HG03280 (cell line): ENCODE measurements around the gene SEMA4A.
A peak's percentile ranks its signal among the peaks of the same experiment; 100 is the strongest.
"Not testable (repeated sequence)": the region's sequence is repeated elsewhere in the genome, so short reads cannot be mapped to it uniquely, and the experiment has no call there.

Source experiments
- ATAC-seq: cut with Tn5 transposase; IDR thresholded peaks from one replicate; pipeline ENCODE4 v1.9.1; 2021; ENCODE audit warnings: mild to moderate bottlenecking, moderate library complexity; ENCODE audit not compliant: unreplicated experiment

The SEMA4A gene

DNA sequence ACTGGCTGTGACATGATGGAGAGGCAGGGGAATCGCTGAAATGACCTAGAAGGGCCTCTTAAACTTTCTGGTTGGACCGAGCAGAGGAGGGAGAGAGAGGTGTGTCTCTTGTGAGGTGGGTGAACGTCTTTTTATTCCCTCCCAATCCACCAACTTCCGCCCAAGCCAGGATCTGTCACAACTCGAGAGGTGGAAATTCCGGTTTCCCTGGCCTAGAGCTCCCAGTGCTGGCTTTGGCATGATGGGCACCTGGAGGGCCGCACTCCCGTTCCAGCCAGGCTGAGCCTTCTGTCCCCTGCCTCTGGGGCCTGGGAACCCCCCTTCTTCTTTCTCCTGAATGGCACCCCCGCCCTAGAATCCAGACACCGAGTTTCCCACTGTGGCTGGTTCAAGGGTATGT lies at the start of gene SEMA4A:
SEMA4A (plus strand) TSS at position 224 of the 400 bp plus-strand sequence. CDS start 994 bp downstream, outside the sequence.
- ATAC-seq = no peak

DNA sequence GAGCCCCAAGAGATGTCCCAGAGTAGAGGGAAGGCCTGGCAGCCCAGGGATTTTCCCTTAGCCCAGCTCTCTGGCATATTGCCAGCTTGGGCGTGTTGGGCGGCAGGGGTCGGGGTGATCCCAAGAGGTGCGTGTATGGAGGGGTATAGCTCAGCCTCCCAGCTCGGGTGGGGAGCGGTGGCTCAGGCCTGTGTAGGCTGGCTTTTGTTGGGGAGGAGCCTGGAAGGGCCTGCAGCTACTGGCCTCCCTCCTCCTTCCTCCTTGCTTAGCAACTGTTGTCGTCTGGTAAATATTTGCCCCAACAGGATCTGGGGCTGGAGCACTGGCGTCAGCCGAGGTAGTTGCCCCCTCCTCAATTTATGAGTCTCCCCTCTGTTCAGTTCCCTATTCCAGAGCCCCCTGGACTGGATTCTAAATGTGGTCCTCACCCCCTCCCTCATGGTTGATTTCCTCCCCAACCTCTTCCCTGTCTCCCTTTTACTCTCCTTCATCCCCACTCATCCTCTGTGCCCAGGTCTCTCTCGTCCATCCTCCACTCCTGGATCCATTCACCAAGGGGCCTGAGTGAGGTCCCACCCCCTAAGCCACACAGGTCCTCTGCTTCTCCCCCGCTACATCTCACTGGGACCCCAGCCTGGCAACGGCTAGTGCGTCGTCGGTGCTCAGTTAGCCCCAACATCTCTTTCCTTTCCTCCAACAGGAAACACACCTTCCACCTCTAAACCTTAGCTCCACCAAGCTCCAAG lies 49.1 kb upstream of the SEMA4A start:
- no peak for ATAC-seq

DNA sequence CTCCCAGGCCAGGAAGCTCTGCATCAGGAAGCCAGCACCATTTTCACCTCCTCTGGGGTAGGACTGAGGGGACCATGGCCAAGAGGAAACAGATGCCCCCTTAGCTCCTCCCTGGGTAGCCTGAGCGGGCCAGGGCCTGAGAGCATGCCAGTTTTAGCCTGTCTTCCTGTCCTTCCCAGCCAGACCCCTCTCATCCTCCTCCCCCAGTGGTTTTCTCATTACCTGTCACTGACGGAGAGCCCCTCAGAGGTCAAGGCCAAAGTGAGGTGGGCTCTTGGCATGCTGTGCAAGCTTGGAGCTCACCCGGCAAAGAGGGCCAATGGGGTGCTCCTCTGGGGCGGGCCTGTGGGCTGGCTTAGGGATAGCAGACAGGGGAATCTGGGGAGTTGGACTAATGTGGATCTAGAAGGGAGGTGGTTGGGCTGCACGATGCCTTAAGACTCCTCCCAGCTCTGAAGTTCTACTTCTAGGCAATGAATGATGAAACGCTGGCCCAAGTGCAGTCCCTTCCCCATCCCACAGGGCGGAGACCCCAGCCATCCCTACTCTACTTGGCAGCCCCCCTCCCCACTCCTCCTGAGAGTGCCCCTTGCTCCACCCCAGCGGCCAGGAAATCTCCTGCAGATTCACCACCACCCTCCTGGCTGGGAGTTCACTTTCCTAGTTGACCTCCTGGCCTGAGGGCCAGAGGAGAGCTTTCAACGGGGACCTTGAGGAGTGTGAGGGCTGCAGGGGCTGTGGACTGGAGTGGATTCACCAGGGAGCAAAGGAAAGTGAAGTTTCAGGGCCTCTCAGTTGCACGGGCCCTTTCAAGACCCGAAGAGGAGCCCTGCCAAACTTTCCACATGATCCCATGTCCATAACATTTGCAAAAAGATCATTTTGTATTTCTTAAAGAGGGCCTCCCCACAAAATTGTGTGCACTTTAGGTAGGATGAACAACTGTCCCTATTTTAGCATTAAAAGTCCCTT lies 48.2 kb upstream of the SEMA4A start:
- ATAC-seq = no peak

DNA sequence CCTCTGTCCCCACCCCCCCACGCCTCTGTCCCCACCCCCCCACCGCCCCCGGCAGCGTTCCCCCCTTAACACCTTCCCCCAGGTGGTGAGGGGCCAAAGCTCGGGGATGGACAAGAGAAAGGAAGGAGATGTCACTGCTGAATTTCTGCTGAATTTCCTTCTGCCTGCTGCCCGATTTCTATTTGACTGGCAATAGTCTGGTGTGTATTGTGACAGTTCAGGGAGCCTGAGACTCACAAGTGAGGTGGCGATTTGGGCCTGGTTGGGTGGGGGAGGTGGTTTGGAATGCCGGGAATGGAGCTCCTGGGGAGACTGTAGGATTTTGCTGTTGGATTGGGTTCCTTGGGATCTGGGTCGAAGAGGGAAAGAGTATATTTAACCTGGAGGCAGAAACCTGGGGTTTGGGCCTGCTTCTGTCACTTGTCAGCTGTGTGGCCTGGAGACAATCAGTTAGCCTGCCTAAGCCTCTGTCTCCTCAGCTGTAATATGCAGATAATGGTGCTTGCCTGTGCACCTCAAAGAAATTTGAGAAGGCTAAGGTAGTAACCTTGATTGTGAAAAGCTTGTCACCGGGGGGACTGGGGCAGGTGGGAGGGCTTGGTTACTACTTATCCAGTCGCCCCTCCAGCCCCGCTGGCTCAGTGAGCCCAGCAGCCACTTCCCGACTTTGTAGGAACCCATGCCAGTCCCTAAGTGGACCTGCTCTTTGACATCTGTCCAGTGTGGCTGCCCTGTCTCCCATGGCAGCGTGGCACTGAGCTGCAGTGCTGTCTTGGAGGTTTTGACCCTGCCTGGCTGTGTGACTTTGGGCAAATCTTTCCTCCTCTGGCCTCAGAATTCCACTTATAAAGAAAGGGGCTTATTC lies 46.5 kb upstream of the SEMA4A start:
- ATAC-seq = no peak

DNA sequence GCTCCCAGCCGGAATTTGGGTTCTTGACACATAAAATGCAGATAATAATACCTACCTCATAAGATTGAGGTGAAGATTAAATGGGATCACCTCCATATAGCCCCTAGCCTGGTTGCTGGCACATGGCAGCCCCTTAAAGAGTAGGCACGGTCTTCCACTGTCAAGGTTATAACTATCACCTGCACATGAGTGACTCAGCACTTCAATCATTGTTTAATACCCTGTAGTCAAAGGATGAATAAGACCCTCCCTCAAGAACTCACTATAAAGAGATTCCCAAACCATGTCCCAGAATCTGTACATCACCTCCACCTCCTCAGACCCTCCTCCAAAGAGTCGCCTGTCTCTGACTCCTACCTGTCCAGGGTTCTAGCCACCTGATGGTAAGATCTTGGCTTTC lies 45.3 kb upstream of the SEMA4A start:
- no peak for ATAC-seq

DNA sequence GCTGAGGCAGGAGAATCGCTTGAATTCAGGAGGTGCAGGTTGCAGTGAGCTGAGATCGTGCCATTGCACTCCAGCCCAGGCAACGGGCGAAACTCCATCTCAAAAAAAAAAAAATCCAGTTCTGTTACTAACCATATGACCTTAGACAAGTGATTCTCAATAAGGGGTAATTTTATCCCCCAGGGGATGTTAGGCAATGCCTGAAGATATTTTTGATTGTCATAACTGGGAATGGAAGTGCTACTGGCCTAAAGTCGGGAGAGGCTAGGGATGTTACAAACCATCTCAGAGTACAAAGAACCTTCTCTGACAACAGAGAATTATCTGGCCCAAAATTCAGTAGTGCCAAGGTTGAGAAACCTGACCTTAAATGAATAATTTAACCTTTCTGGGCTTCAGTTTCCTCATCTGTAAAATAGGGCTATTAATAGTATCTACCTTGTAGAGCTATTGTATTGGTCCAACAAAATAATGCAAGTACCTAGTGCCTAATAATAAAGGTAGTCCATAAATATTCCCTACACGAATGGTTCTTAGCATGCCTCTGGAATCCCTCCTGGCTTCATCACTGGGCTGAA lies 44.6 kb upstream of the SEMA4A start:
- no peak for ATAC-seq

DNA sequence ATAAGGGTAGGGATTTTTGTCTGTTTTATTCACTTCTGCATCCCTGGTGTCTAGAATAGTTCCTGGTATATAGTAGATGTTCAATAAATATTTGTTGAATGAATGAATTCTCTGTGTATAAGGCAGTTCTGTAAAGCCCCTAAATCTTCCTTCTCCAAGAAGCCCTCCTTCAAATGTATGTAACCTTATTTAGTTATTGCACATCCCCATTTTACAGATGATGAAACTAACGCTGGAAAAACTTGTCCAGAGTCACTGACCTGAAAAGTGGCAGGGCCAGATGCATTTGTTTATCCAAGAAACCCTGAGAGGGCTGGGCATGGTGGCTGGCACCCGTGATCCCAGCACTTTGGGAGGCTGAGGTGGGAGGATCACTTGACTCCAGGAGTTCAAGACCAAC lies 43.1 kb upstream of the SEMA4A start:
- no peak for ATAC-seq

DNA sequence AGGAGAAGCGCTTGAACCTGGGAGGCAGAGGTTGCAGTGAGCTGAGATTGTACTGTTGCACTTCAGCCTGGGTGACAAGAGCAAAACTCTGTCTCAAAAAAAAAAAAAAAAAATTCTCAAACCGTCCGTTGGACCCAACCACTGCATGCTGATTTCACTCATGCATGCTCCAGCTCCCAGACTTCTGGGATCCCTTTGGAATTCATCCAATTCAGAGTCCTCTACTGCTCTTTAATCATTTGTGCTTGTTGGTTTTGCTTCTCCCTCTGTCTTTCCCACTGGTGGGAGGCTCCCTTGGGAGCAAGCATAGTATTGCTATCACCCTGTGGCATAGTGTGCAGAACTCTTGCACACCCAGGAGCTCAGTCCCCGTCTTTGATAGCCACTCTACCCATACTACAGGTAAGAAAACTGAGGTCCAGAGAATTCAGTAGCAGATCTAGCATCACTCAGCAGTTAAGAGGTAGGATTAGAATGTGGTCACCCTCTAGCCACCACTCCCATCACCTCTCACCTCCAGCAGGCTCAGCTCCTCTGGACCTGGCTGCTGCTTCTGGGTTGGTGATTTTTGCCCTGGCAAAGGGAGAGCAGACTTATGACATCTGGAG lies 41.9 kb upstream of the SEMA4A start:
- ATAC-seq = no peak

DNA sequence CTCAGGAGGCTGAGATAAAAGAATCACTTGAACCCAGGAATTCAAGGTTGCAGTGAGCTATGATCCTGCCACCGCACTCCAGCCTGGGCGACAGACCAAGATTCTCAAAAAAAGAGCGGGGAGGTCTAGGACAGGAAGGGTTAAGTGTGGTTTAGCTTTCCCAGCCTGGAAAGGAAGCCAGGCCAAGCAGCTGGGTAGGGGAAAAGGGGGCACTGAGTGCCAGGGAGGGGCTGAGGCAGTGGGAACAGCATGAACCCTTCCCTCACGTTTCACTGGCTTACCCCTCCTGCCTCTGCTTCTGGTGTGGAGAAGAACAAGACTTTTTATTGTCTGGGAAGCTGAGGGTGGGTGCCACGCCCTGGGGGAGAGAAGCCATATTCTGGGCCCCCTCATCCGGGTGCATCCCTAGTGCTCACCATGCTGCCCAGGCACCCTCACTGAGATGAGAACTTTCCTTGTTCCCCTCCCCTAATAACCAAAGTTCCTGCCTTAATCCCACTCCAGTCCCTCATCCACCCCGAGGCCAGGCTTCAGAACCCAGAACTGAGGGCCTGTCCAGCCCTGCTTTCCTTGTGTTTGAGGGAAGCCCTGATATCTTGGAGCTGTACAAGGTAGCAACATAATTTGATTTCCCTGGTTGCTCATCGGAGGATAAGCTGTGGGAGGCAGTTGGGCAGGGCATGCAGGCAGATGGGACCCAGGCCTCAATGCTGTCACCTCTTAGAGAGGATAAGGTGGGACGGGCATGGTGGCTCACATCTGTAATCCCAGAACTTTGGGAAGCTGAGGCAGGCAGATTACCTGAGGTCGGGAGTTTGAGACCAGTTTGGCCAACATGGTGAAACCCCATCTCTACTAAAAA lies 40.9 kb upstream of the SEMA4A start:
- ATAC-seq = no peak

DNA sequence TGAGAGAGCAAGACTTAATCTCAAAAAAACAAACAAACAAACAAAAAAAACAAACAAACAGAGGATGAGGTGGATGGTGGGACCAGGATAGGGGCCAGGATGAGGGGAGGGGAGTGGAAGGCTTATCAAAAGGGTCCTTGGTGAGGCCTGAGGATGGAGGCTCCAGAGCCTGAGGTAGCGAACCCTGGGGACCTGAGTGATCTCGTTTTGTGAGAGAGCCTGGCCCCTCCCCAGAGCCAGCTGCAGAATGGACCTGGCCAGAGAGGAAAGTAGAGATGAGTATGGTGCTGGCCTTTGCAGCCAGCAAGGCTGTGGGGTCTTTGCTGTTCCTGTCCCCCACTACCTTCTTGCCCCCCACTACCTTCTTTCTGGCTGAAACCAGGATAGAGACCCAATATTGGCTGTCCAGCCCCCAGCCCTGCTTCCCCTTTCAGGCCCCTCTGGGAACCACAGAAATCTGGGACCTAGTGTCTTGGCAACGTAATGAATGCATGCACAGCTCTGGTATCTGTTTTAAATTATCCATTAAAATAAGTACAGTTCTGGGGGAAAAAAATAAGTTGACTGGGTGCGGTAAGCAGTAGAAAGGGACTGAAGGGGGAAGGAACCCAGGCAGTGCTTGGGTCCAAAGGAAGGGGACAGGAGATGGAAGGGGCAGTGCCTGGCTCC lies 40.0 kb upstream of the SEMA4A start:
- no peak for ATAC-seq

DNA sequence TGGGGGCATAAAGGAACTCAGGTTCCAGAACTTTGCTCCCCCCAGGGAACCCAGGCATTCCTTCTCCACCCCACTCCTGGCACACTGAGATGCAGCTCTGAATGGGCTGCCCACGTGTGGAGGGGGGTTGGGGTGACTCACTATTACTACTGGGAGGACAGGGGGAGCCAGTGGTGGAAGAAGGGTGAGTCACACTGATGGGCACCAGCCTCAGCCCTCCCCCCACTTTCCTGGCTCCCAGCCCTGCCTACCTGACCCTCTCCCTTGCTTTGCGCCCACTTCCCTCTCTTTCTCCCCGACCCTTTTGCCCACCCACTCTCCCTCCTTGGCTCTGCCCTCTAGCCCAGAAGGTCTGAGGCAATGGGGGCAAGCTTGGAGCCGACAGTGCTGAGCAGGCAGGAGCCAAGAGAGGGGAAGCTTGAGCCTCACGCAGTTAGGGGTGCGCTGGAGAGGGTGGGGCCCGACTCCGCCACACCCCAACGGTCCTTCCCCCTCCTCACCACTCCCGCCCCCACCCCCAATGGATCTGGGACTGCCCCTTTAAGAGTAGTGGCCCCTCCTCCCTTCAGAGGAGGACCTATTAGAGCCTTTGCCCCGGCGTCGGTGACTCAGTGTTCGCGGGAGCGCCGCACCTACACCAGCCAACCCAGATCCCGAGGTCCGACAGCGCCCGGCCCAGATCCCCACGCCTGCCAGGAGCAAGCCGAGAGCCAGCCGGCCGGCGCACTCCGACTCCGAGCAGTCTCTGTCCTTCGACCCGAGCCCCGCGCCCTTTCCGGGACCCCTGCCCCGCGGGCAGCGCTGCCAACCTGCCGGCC lies 39.1 kb upstream of the SEMA4A start, which contains the start of gene LMNA:
LMNA (plus strand) TSS at position 611 of the 818 bp plus-strand sequence. CDS start 208 bp downstream, outside the sequence.
- peak; percentile 75 for ATAC-seq

DNA sequence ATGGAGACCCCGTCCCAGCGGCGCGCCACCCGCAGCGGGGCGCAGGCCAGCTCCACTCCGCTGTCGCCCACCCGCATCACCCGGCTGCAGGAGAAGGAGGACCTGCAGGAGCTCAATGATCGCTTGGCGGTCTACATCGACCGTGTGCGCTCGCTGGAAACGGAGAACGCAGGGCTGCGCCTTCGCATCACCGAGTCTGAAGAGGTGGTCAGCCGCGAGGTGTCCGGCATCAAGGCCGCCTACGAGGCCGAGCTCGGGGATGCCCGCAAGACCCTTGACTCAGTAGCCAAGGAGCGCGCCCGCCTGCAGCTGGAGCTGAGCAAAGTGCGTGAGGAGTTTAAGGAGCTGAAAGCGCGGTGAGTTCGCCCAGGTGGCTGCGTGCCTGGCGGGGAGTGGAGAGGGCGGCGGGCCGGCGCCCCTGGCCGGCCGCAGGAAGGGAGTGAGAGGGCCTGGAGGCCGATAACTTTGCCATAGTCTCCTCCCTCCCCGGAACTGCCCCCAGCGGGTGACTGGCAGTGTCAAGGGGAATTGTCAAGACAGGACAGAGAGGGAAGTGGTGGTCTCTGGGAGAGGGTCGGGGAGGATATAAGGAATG lies 38.4 kb upstream of the SEMA4A start:
- peak; percentile 24 for ATAC-seq

DNA sequence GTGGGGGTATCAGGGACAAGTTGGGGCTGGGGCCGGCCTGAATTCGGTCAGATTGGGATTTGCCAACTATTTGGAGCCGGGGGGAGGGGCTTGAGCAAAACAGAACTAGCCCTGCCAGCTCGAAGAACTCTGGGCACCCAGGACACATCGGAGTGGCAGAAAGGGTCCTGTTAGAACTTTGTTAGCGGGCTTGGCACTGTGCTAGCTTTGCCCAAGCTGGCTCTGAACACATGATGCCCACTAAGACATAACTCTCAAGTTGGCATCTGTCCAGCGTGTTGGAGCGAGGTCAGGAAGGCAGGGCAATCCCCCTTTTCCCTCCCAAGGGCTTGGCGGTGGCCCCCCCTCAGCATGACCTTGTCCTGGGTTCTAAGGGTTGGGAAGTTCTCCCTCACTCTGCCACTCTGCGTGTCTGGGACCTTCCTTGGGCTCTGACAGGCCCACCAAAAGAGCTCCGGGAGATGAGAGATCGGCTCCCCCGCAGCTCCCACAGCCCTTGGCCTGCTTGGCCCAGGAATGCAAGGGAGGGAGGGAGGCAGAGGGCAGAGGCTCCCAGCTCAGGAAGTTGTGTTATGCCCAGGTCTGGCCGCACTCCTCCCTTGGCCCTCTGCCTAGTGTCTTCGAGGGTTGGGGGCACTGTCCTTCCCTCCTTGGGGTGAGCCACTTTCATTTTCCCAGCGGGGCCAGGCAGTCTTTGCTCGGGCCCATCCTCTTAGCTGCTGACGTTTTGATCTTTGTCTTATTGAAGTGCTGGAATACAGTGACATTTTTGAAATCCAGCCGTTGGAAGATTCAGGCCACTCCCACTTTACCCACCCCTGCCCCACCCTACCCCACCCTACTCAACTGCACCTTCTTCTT lies 37.6 kb upstream of the SEMA4A start:
- no peak for ATAC-seq

DNA sequence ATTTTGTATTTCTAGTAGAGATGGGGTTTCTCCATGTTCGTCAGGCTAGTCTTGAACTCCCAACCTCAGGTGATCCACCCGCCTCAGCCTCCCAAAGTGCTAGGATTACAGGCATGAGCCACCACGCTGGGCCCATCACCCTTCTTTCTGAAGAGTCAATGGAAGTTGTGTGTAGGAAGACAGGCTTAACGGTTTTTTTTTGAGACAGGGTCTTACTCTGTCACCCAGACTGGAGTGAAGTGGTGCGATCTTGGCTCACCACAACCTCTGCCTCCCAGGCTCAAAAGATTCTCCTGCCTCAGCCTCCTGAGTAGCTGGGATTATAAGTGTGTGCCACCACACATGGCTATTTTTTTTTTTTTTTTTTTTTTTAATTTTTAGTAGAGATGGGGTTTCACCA lies 36.7 kb upstream of the SEMA4A start:
- not testable (repeated sequence) for ATAC-seq

DNA sequence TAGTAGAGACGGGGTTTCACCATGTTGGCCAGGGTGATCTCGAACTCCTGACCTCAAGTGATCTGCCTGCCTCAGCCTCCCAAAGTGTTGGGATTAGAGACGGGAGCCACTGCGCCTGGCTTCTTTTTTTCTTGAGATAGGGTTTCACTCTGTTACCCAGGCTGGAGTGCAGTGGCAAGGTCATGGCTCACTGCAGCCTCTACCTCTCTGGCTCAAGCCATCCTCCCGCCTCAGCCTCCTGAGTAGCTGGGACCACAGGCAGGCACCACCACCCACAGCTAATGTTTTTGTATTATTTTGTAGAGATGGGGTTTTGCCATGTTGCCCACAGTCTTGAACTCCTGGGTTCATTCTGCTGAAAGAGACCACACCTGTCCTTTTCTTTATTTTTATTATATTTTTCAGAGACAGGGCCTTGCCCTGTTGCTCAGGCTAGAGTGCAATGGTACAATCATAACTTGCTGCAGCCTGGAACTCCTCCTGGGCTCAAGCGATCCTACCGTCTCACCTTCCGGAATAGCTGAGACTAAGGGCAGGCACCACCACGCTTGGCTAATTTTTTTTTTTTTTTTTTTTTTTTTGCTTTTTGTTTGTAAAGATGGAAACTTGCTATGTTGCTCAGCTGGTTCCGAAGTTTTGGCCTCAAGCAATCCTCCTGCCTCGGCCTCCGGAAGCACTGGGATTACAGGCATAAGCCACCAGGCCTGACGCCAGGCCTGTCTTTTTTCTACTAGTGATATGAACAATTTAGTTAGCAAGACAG lies 35.8 kb upstream of the SEMA4A start:
- no peak for ATAC-seq
